Measurements from ENCODE around the gene ARHGAP31. TPM values are rescaled to one million over a fixed set of nuclear protein-coding genes. Genes with fewer than 3 reads are reported as not detected.

Gene ARHGAP31
- total and polyA plus RNA-seq, 10 of the 15 experiments (the other 5 are each of a cell fraction or from before 2014, with no cell fraction given), result 0.97 to 29.8 (median 10.3) TPM

DNA sequence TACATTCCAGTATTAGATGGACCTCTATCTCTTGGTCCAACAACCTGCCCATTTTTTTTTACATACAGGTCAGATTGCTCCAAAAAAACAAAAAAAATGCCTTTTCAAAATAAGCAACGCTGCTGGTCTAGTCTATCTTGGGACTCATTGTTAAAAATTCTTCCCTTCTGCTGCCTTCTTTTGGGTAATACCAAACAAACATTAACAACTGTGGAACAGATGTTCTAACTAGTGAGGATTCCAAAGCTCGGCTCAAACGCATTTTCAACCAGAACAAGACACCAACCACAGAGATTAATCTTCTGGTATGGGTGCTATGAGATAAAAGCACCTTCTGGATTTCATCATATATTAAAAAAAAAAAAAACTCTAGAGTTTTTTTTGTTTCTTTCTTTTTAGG is 24.7 kb downstream of the ARHGAP31 start (continued):
- no peak for TF ChIP-seq NFXL1 (IDR thresholded peaks at IDR 0.05; ENCODE audit: borderline replicate concordance)
- no peak for TF ChIP-seq PKNOX1 (IDR thresholded peaks at IDR 0.05)
- TF ChIP-seq, protein P1, sequence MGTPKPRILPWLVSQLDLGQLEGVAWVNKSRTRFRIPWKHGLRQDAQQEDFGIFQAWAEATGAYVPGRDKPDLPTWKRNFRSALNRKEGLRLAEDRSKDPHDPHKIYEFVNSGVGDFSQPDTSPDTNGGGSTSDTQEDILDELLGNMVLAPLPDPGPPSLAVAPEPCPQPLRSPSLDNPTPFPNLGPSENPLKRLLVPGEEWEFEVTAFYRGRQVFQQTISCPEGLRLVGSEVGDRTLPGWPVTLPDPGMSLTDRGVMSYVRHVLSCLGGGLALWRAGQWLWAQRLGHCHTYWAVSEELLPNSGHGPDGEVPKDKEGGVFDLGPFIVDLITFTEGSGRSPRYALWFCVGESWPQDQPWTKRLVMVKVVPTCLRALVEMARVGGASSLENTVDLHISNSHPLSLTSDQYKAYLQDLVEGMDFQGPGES (IDR thresholded peaks at IDR 0.05), result no peak

- Histone ChIP-seq H3K36me3 (ENCODE audit: control insufficient read depth in 2 of 2, insufficient read depth in 2 of 2, low read length in 1 of 2) (peaks cover 0 to 4% of the 10 kb centered on the region in 2 experiments; a peak in 2 of 4 replicates), H4K20me1 (ENCODE audit: control insufficient read depth, insufficient read depth) (no peaks in the 10 kb centered on the region), H3K79me2 (ENCODE audit: control insufficient read depth, insufficient read depth, low read length) (peaks cover 32% of the 10 kb centered on the region), H3K4me3 (no peak overlapping the region), H3K9ac (ENCODE audit: control insufficient read depth, insufficient read depth, low read length) (no peak overlapping the region), H3K27me3 (replicated peaks in 1 of 2; ENCODE audit: control insufficient read depth in 2 of 2, insufficient read depth in 2 of 2, low read length in 1 of 2) (no peaks in the 10 kb centered on the region), H3K4me1 (ENCODE audit: control insufficient read depth, insufficient read depth, low read length) (peaks cover 8% of the 10 kb centered on the region), H2AFZ (ENCODE audit: control insufficient read depth, low read depth, low read length) (no peak overlapping the region), H3K27ac (ENCODE audit: control insufficient read depth, insufficient read depth) (no peak overlapping the region), H3K4me2 (ENCODE audit: control insufficient read depth, insufficient read depth) (no peak overlapping the region), H3K9me3 (replicated peaks; ENCODE audit: control insufficient read depth, insufficient read depth, low read length) (no peaks in the 10 kb centered on the region; the same call in 2 of the 3 replicates)
- no peak for ATAC-seq
- ChIA-PET RAD21 (ENCODE audit: unreplicated experiment) (no interaction called here), SMC1A (ENCODE audit: uncharacterized antibody, unreplicated experiment) (interaction anchor here (0.6 to 2.4 kb wide), 3 partner anchors 16 to 617 kb away, joined by 3 to 10 read pairs (median 4); partner anchors contain the start of gene ARHGAP31), CTCF (interaction anchor here (1.0 kb wide), 2 partner anchors 14 to 19 kb away, joined by 3 read pairs; no protein-coding TSS in a partner anchor), POLR2A (interaction anchor here (1.4 kb wide), 1 partner anchor 18 kb away, joined by 3 read pairs; no protein-coding TSS in a partner anchor)
- in situ Hi-C loops (cut with MboI) (no loop called here), intact Hi-C loops (cut with micrococcal nuclease; ENCODE audit: unreplicated experiment) (no loop called here)
- no peak for TF ChIP-seq FOXK2 (IDR thresholded peaks at IDR 0.05)
- TF ChIP-seq CTCF (IDR thresholded peaks at IDR 0.05 in 2 of 3, conservative IDR thresholded peaks at IDR 0.05 in 1 of 3; ENCODE audit: control insufficient read depth in 2 of 3, extremely low read depth in 1 of 3, insufficient read depth in 1 of 3, low read depth in 3 of 3, low read length in 3 of 3), result no peak
- TF ChIP-seq, protein P2, sequence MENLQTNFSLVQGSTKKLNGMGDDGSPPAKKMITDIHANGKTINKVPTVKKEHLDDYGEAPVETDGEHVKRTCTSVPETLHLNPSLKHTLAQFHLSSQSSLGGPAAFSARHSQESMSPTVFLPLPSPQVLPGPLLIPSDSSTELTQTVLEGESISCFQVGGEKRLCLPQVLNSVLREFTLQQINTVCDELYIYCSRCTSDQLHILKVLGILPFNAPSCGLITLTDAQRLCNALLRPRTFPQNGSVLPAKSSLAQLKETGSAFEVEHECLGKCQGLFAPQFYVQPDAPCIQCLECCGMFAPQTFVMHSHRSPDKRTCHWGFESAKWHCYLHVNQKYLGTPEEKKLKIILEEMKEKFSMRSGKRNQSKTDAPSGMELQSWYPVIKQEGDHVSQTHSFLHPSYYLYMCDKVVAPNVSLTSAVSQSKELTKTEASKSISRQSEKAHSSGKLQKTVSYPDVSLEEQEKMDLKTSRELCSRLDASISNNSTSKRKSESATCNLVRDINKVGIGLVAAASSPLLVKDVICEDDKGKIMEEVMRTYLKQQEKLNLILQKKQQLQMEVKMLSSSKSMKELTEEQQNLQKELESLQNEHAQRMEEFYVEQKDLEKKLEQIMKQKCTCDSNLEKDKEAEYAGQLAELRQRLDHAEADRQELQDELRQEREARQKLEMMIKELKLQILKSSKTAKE (IDR thresholded peaks at IDR 0.05; ENCODE audit: low read depth, poor library complexity, severe bottlenecking), result no peak
- TF ChIP-seq CBX5 (IDR thresholded peaks at IDR 0.05; ENCODE audit: low read depth), result no peak
- no peak for TF ChIP-seq RELB (IDR thresholded peaks at IDR 0.05; ENCODE audit: low read depth)
- no peak for TF ChIP-seq RFX5 (IDR thresholded peaks at IDR 0.05; ENCODE audit: low read depth, low read length)
- no peak for TF ChIP-seq CBFB (IDR thresholded peaks at IDR 0.05; ENCODE audit: low read depth)
- TF ChIP-seq MTA2 (IDR thresholded peaks at IDR 0.05; ENCODE audit: low read depth), result no peak
- TF ChIP-seq WRNIP1 (IDR thresholded peaks at IDR 0.05; ENCODE audit: borderline replicate concordance, low read depth, low read length), result no peak
- TF ChIP-seq MEF2B (IDR thresholded peaks at IDR 0.05; ENCODE audit: partially characterized antibody, poor library complexity, severe bottlenecking), result no peak
- no TSS peak for BruUV-seq (replicated peaks)
- no peak for DNase-seq (ENCODE audit: low read depth, low spot score)
- WGBS (ENCODE audit: insufficient coverage, insufficient replicate concordance, low lambda C conversion rate, missing lambda C conversion rate), result 99% methylated on average over 4 of the region's 4 CpGs
- FAIRE-seq, result no peak
These were observed 25.1 kb downstream of the ARHGAP31 start for GRCh38 chr3:119319311-119319710.
